Right renal cortex interstitium (tissue), 3 donors: ENCODE measurements around the gene PLEKHA8. TPM values are rescaled to one million over a fixed set of nuclear protein-coding genes. Genes with fewer than 3 reads are reported as not detected.
"Not testable (repeated sequence)": the region's sequence is repeated elsewhere in the genome, so short reads cannot be mapped to it uniquely, and the experiment has no call there.

Experiments
- DNase-seq, 3 donors: peaks; one replicate each; pipeline ENCODE4 v3.0.0-alpha.2; 2013; ENCODE audit warnings: low read depth in 3 of 3, low spot score in 2 of 3
- polyA plus RNA-seq, 3 donors: library from polyadenylated mRNA; unstranded; fragments of 120-200 nt; gene quantifications; one replicate each; pipeline ENCODE4 v1.2.1, GENCODE V29; 2013; ENCODE audit not compliant: insufficient read length in 3 of 3

PLEKHA8 gene
- polyA plus RNA-seq, 3 donors = 17.2 to 18.2 (median 18.0) TPM

DNA sequence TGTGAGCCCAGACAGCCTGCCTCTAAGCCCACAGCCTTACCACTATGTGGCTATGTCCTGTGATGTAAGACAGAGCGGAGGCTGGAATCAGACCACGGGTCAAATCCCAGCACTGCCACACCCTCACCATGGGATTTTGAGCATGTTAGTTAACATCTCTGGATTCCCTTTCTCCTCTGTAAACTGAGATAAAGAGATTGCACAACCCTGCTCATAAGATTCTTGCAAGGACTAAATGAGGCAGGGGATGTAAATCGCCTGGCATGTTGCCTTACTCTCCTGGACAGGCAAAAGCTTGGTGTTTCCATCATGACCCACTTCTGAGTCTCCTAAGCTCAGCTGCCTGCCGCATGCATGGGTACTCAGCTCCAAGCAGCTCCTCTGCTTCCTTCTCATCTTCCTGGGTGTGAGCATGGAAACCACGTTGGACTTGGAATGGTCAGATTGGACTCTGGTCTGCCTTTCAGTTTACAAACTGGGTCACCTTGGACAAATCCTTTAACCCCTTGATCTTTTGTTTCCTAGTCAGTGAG lies 65.3 kb downstream of the PLEKHA8 start:
- no peak for DNase-seq

DNA sequence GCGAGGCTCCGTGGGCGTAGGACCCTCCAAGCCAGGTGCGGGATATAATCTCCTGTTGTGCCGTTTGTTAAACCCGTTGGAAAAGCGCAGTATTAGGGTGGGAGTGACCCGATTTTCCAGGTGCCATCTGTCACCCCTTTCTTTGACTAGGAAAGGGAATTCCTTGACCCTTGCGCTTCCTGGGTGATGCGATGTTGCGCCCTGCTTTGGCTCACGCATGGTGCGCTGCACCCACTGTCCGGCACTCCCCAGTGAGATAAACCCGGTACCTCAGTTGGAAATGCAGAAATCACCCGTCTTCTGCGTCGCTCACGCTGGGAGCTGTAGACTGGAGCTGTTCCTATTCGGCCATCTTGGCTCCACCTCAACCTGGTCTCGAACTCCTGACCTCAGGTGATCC lies 70.4 kb downstream of the PLEKHA8 start:
- DNase-seq = not testable (repeated sequence)

GRCh38 chr7:30102281-30102680 lies 74.1 kb downstream of the PLEKHA8 start:
- DNase-seq = no peak

DNA sequence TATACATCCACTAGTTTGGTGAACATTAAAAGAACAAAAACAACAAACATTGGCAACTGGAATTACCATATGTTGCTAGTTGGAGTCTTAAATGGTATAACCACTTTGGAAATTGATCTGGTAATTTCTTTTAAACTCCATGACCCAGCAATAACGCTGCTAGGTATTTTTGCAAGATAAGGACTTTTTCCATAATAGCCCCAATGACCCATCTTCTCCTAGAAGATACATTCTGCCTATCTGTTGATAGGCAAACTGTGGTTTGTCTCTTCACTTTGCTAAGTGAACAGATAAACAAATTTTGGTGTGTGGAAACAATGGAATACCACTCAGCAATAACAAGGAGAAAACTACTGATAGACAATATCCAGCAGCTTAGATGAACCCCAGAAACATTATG lies 75.9 kb downstream of the PLEKHA8 start:
- no peak for DNase-seq

GRCh38 chr7:30112103-30112713 lies 84.0 kb downstream of the PLEKHA8 start:
- DNase-seq = no peak

DNA sequence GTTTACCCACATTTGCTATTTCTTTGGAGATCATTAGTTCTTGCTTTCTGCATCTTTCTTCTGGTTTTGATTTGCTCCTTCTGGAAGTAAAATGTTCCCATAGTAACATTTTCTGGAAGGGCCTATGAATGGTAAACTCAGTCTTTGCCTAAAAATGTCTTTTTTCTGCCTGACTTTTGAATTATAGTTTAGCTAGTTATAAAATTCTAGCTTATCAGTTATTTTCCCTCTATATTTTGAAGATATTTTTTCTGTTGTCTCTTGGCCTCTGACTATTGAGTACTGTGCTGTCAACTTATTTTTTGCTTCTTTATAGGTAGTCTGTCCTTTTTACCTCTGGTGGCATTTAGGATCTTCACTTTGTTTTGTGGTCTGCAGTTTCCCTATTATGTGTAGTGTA lies 84.9 kb downstream of the PLEKHA8 start:
- DNase-seq = no peak

GRCh38 chr7:30114536-30115238 lies 86.5 kb downstream of the PLEKHA8 start:
- DNase-seq = no peak

DNA sequence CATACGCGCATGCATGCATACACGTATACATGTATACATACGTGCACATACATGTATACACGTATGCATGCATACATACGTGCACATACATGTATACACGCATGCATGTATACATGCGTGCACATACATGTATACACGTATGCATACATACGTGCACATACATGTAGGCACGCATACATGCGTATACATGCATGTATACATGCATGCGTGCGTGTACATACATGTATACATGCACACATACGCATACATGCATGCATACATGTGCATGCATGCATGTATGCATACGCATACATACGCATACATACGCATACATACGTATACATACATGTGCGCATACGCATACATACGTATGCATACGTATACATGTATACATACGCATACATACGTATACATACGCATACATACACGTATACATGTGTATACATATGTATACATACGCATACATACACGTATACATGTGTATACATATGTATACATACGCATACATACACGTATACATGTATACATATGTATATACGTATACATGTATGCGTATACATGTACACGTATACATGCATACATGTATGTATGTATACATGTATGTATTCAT lies 87.6 kb downstream of the PLEKHA8 start:
- DNase-seq = no peak

DNA sequence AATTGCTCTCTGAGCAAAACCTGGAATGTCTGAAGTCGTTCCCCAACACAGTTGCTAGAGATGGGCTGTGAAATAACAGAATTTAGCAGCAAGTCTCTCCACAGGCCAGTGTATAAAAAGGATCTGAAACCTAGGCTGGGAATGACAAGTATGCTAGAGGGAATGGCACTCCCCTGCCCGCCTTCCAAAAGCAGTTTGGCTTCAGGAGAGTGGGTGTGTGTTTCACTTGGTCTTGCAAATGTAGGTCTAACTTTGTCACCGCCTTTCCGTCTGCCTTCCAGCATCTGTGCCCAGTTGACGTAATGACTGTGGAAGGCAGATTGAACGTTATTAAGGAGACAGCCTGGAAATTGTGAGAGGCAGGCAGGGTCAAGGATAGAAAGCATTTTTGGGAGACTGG lies 88.6 kb downstream of the PLEKHA8 start:
- DNase-seq = no peak

DNA sequence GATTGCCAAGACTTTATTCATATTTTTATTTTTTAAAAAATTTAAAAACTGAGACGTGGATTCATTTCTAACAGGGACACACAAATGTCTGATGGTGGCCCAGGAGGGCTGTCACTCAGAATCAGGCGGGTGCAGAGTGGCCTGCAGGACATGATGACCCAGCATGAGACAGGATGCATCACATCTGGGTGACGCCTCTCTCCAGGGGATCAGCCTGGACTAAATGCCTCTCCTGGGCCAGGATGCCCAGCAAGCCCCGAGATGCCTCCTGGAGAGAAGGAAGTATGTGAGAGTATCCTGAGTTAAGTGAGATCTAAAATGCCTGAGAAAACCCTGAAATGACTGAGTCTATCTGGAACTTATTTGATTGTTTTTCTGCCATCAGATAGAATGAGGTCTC lies 89.7 kb downstream of the PLEKHA8 start:
- DNase-seq = no peak

GRCh38 chr7:30119890-30120577 lies 91.8 kb downstream of the PLEKHA8 start:
- no peak for DNase-seq

GRCh38 chr7:30133736-30134610 lies 105.8 kb downstream of the PLEKHA8 start:
- DNase-seq = no peak

GRCh38 chr7:30134611-30135300 lies 106.5 kb downstream of the PLEKHA8 start, which contains the start of gene MTURN:
TSS of gene MTURN (plus strand) at chr7:30134986. CDS start at chr7:30135137, 151 bp downstream.
- peak in 2 of 3 donors; percentile 73 to 76 for DNase-seq

DNA sequence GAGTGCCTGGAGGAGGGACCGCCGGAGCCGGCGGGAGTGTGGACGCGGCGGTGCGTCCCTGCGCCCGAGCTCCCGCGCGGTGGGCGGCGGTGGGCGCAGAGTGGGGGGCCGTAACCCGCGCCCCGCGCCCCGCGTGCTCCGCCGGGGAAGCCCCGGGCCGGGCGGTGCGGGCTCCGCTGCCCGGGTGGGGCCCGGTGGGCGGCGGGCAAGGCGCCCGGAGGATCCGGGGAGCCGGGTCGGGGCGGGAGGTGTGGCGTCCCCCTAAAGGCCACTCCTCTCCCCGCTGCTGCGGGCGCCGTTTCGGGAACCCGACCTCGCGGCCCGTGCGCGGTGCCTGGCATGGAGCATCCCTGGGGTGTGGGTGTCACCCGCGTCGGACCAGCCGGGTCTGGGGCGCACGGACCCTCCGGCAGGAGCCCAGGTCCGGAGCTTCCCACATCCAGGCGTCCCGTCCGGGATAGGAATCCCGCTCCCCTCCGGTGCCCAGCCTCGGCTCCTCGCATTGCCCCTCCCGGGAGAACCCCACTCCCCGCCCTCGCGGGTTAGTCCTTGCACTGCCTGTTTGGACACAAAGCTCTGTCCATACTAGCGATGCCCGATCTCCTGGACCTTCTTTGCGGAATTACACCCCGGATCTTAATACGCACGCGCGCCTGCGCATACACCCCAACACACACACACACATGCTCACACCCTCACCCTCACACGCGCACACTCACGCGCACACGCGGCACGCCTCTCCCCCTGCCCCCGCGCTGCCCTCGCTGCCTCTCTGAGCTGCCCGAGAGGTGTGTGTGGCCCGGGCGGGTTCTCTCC lies 107.3 kb downstream of the PLEKHA8 start:
- DNase-seq = no peak

- DNase-seq = no peak
Observed at GRCh38 chr7:30136117-30136731, 108.0 kb downstream of the PLEKHA8 start.

DNA sequence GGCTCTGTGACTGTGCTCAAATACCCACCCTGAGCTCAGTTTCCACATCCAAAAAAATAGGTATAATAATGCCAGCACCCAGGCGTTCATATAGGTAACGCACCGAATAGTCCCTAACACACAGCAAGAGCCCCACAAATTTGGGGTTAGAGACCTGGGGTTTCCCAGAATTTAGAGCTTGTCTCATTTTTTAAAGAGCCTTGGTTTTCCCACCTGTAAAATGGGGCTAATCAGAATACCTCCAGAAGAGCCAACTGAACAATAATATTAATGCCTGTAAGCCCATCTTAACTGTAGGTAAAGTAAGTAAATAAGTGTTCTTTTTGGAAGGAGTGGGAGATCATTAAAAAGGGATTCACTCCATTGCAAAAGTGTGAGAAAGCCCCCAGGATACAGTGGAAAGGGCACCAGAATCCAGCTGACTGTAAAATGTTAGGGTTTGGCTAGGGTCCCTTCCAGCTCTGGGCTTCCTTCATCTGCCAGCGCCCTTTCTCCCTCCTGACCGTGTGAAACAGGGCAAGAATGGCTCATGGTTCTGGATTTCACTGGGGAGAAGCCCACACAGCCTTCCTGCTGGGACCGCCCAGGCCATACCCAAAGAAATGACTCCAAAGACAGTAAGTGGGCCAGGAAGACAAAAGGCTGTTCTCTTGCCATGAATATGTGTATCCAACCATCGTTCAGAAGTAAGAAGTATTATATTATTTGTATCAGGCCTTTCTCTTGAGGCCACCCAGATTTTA lies 108.7 kb downstream of the PLEKHA8 start:
- DNase-seq = no peak

- DNase-seq = no peak
Observed at GRCh38 chr7:30139836-30140384, 111.7 kb downstream of the PLEKHA8 start.
